GM23338 (cell line): ENCODE results near the gene C12orf60. TPM values are rescaled to one million over a fixed set of nuclear protein-coding genes. Genes with fewer than 3 reads are reported as not detected.

Experiments
- ATAC-seq: fragments of 200-7000 bp; cut with Tn5 transposase; 3 replicates; pipeline ENCODE4 v1.9.1; 2020
- DNase-seq: peaks from one replicate; pipeline ENCODE4 v3.0.0-alpha.2; 2015; ENCODE audit warnings: low spot score
- H2AFZ ChIP-seq: fragments of 200-600 bp; sonication (generic); 2 replicates; pipeline ENCODE4 v1.8.0; 2016; ENCODE audit warnings: antibody characterized with exemption, mild to moderate bottlenecking, moderate library complexity
- H3F3A ChIP-seq: fragments of 200-600 bp; sonication (generic); replicated peaks from 2 replicates; pipeline ENCODE4 v1.8.0; 2017; ENCODE audit warnings: antibody characterized with exemption, mixed run types, low read depth
- H3K27ac ChIP-seq: fragments of 200-600 bp; sonication (generic); 2 replicates; pipeline ENCODE4 v1.6.1; 2016; ENCODE audit warnings: low read depth
- H3K27me3 ChIP-seq: fragments of 200-600 bp; sonication (generic); 2 replicates; pipeline ENCODE4 v1.8.0; 2016; ENCODE audit warnings: mild to moderate bottlenecking, mixed run types, moderate library complexity; ENCODE audit not compliant: insufficient read depth
- H3K36me3 ChIP-seq: fragments of 200-600 bp; sonication (generic); 2 replicates; pipeline ENCODE4 v1.8.0; 2016; ENCODE audit warnings: mild to moderate bottlenecking; ENCODE audit not compliant: insufficient read depth
- H3K4me1 ChIP-seq: fragments of 200-600 bp; sonication (generic); 2 replicates; pipeline ENCODE4 v1.8.0; 2016; ENCODE audit warnings: mild to moderate bottlenecking, moderate library complexity; ENCODE audit not compliant: insufficient read depth
- H3K4me2 ChIP-seq: fragments of 200-600 bp; sonication (generic); 2 replicates; pipeline ENCODE4 v1.7.1; 2017; ENCODE audit warnings: mixed run types
- H3K4me3 ChIP-seq: fragments of 200-600 bp; sonication (generic); 2 replicates; pipeline ENCODE4 v1.6.1; 2016; ENCODE audit warnings: mixed run types
- H3K79me2 ChIP-seq: fragments of 200-600 bp; sonication (generic); replicated peaks from 2 replicates; pipeline ENCODE4 v1.8.0; 2017; ENCODE audit warnings: mild to moderate bottlenecking; ENCODE audit not compliant: insufficient read depth
- H3K9me2 ChIP-seq: fragments of 200-600 bp; sonication (generic); 2 replicates; pipeline ENCODE4 v1.8.0; 2017; ENCODE audit not compliant: insufficient read depth
- H4K20me1 ChIP-seq: fragments of 200-600 bp; sonication (generic); replicated peaks from 2 replicates; pipeline ENCODE4 v1.8.0; 2017; ENCODE audit warnings: mild to moderate bottlenecking; ENCODE audit not compliant: insufficient read depth
- H3K27ac Mint-ChIP-seq: 2 replicates; pipeline ENCODE4 v1.8.0; 2020; ENCODE audit warnings: inconsistent platforms, mild to moderate bottlenecking, moderate library complexity, mixed read lengths
- H3K27me3 Mint-ChIP-seq: 3 replicates; pipeline ENCODE4 v1.8.0; 2022; ENCODE audit warnings: low read depth, mild to moderate bottlenecking, moderate library complexity, mixed read lengths, inconsistent platforms; ENCODE audit not compliant: insufficient read depth, poor library complexity
- H3K36me3 Mint-ChIP-seq: 3 replicates; pipeline ENCODE4 v1.8.0; 2021; ENCODE audit warnings: low read depth, mild to moderate bottlenecking, inconsistent platforms, moderate library complexity, mixed read lengths
- H3K4me1 Mint-ChIP-seq: 3 replicates; pipeline ENCODE4 v1.8.0; 2020; ENCODE audit warnings: mild to moderate bottlenecking, inconsistent platforms, mixed read lengths
- H3K4me3 Mint-ChIP-seq: 3 replicates; pipeline ENCODE4 v1.8.0; 2021; ENCODE audit warnings: moderate library complexity, mild to moderate bottlenecking, inconsistent platforms, mixed read lengths
- H3K9me3 Mint-ChIP-seq: 3 replicates; pipeline ENCODE4 v1.8.0; 2020; ENCODE audit warnings: moderate library complexity, mild to moderate bottlenecking, inconsistent platforms, mixed read lengths
- CREB1 ChIP-seq: fragments of 250-450 bp; sonication (Bioruptor Pico); IDR thresholded peaks from 2 replicates; pipeline ENCODE4 v1.5.0; 2020; ENCODE audit warnings: low read depth, mild to moderate bottlenecking, moderate library complexity
- EZH2phosphoT487 ChIP-seq: fragments of 200-600 bp; sonication (generic); IDR thresholded peaks from one replicate; pipeline ENCODE4 v1.8.1; 2018; ENCODE audit warnings: antibody characterized with exemption; ENCODE audit not compliant: unreplicated experiment
- JUNB ChIP-seq: IDR thresholded peaks from one replicate; pipeline ENCODE4 v1.6.1; 2016; ENCODE audit warnings: antibody characterized with exemption; ENCODE audit not compliant: unreplicated experiment
- NANOG ChIP-seq: IDR thresholded peaks from 2 replicates; pipeline ENCODE4 v1.6.1; 2016; ENCODE audit warnings: antibody characterized with exemption, borderline replicate concordance
- POLR2AphosphoS5 ChIP-seq: IDR thresholded peaks from 2 replicates; pipeline ENCODE4 v1.6.1; 2016; ENCODE audit warnings: antibody characterized with exemption, low read depth
- ZNF331 ChIP-seq: fragments of 250-450 bp; sonication (Bioruptor Pico); IDR thresholded peaks from 2 replicates; pipeline ENCODE4 v1.5.0; 2020; ENCODE audit warnings: low read depth, mild to moderate bottlenecking, moderate library complexity
- polyA plus RNA-seq: library from polyadenylated mRNA; unstranded; fragments of >200 nt; fragmentation: Nextera tagmentation; extraction: Ambion mirVana; gene quantifications from 2 replicates; pipeline ENCODE4 v1.2.1, GENCODE V29; 2016
- total RNA-seq: library from RNA; depleted of rRNA; stranded (reverse); fragments of >200 nt; shearing (Covaris generic); gene quantifications from 2 replicates; pipeline ENCODE4 v1.2.3, GENCODE V29; 2014
- TF ChIP-seq, protein P1 (sequence below), 2 experiments: fragments of 200-600 bp in 1 of 2; sonication (generic) in 1 of 2; conservative IDR thresholded peaks; 2 replicates each; pipeline versions ENCODE4 v1.5.1 to v1.6.1; 2016 to 2017; ENCODE audit warnings: antibody characterized with exemption in 2 of 2, low read depth in 2 of 2, mild to moderate bottlenecking in 2 of 2, moderate library complexity in 1 of 2
- TF ChIP-seq, protein P2 (sequence below): fragments of 250-450 bp; sonication (Bioruptor Pico); IDR thresholded peaks from 2 replicates; pipeline ENCODE4 v1.5.0; 2020; ENCODE audit warnings: mild to moderate bottlenecking, moderate library complexity

The C12orf60 gene
- total and polyA plus RNA-seq, 2 experiments from 2014 or later: 1.7 to 2.3 TPM

DNA sequence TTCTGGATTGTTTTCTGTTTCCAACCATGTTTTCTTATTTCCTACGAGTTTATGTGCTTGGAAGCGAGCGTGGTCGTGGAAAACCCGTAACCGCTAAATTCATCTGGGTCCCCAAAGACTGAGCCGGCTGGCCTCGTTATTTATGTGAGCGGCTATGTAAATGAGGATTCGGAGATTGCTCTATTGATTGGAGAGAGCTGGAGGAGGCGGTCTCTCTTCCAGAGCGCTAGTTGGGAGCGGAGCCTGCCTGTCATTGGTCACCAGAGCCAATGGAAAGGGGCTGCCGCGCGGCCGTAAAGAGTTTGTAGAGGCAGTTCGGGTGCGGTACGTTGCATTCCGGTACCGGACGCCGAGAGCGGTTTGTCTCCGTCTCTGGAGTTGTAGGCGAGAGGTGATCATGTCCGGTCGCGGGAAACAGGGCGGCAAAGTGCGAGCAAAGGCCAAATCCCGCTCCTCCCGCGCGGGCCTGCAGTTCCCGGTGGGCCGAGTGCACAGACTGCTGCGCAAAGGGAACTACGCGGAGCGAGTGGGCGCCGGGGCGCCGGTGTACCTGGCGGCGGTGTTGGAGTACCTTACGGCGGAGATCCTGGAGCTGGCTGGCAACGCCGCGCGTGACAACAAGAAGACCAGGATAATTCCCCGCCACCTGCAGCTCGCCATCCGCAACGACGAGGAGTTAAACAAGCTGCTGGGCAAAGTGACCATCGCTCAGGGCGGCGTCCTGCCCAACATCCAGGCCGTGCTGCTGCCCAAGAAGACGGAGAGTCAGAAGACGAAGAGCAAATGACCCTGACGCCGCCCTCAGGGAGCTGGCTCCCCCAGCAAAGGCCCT is 29.2 kb upstream of the C12orf60 start:
- peaks cover 37% of the 10 kb centered on the region for H3K4me1 Mint-ChIP-seq
- peak; percentile 71 for ATAC-seq
- no peaks in the 10 kb centered on the region for H3K36me3 ChIP-seq
- peak; percentile 60 for TF ChIP-seq CREB1
- no peak for TF ChIP-seq JUNB
- TF ChIP-seq POLR2AphosphoS5: peak; percentile 92
- no peak for TF ChIP-seq EZH2phosphoT487
- peak overlapping the region; percentile 83 for H3K4me2 ChIP-seq
- H3K27me3 Mint-ChIP-seq: peaks cover 37% of the 10 kb centered on the region
- peaks cover 14% of the 10 kb centered on the region for H3K36me3 Mint-ChIP-seq
- 0 out of 2 replicates have a peak, but pooled peaks cover 5% of the 10 kb centered on the region for H3F3A ChIP-seq
- H3K9me3 Mint-ChIP-seq: peaks cover 11% of the 10 kb centered on the region; the same call in 2 of the 3 replicates
- H4K20me1 ChIP-seq: peaks cover 5% of the 10 kb centered on the region; the same call in 1 of the 2 replicates
- H3K4me3 Mint-ChIP-seq: peak overlapping the region; percentile 98
- peaks cover 18% of the 10 kb centered on the region for H3K79me2 ChIP-seq
- H3K4me1 ChIP-seq: peaks cover 28% of the 10 kb centered on the region
- H3K27ac Mint-ChIP-seq: peak overlapping the region; percentile 96
- H3K27ac ChIP-seq: peak overlapping the region; percentile 79
- H3K27me3 ChIP-seq: no peaks in the 10 kb centered on the region
- peak overlapping the region; percentile 83; the same call in 1 of the 2 replicates for H2AFZ ChIP-seq
- peak; percentile 99 for DNase-seq
- no peaks in the 10 kb centered on the region for H3K9me2 ChIP-seq
- peak overlapping the region; percentile 73 for H3K4me3 ChIP-seq

DNA sequence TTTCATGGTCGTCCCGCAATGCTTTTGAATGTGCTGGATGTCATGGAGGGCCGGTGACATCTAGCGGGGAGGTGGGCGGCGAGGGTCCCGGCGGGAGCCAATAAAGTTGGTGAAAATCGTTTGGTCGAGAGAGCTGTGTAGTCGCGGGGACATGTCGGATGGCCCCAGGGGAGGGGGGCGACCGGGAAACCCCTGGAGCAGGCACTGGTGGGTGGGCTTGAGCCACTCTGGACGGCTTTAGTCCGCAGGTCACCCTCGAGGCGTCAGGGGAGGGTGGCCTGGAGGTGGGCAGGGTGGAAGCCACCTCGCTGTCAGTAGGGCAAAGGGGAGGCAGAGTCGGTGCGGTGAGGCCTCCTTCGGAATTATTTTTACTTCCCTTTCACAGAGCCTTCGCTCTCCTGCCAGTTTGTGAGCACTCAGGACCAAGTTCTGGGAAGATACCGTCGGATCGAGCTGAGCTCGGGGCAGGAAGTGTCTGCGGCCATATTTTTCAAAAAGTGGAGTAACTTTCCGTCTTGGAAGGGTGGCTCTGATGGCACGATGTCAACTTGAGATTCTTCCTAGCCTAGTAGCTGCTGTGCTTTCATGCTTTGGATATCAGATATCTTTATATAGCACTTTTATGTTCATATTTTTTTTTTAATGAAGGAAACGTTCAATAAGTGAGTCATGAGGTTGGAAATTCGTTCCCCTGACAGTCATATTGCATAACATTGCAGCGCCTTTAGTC is 28.4 kb upstream of the C12orf60 start:
- Histone ChIP-seq H3F3A (0 out of 2 replicates have a peak, but pooled peaks cover 4% of the 10 kb centered on the region), H3K27me3 (no peaks in the 10 kb centered on the region), H3K4me2 (peak overlapping the region; percentile 77), H3K4me1 (peaks cover 28% of the 10 kb centered on the region), H3K9me2 (no peaks in the 10 kb centered on the region), H3K79me2 (peaks cover 16% of the 10 kb centered on the region), H3K4me3 (peak overlapping the region; percentile 73), H2AFZ (no peak overlapping the region), H3K27ac (no peak overlapping the region), H3K36me3 (no peaks in the 10 kb centered on the region), H4K20me1 (peaks cover 5% of the 10 kb centered on the region; the same call in 1 of the 2 replicates)
- DNase-seq (peak; percentile 40), ATAC-seq (peak; percentile 2)
- H3K4me3 Mint-ChIP-seq: peak overlapping the region; percentile 98
- peak overlapping the region; percentile 96; the same call in 1 of the 2 replicates for H3K27ac Mint-ChIP-seq
- peaks cover 9% of the 10 kb centered on the region for H3K36me3 Mint-ChIP-seq
- H3K27me3 Mint-ChIP-seq: peaks cover 29% of the 10 kb centered on the region
- H3K9me3 Mint-ChIP-seq: peaks cover 9% of the 10 kb centered on the region; the same call in 2 of the 3 replicates
- peaks cover 37% of the 10 kb centered on the region for H3K4me1 Mint-ChIP-seq
- TF ChIP-seq JUNB: no peak
- no peak for TF ChIP-seq NANOG
- TF ChIP-seq POLR2AphosphoS5: no peak
- TF ChIP-seq, protein P1, sequence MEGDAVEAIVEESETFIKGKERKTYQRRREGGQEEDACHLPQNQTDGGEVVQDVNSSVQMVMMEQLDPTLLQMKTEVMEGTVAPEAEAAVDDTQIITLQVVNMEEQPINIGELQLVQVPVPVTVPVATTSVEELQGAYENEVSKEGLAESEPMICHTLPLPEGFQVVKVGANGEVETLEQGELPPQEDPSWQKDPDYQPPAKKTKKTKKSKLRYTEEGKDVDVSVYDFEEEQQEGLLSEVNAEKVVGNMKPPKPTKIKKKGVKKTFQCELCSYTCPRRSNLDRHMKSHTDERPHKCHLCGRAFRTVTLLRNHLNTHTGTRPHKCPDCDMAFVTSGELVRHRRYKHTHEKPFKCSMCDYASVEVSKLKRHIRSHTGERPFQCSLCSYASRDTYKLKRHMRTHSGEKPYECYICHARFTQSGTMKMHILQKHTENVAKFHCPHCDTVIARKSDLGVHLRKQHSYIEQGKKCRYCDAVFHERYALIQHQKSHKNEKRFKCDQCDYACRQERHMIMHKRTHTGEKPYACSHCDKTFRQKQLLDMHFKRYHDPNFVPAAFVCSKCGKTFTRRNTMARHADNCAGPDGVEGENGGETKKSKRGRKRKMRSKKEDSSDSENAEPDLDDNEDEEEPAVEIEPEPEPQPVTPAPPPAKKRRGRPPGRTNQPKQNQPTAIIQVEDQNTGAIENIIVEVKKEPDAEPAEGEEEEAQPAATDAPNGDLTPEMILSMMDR (conservative IDR thresholded peaks at IDR 0.05; ENCODE audit: low read depth in 2 of 2): peak in 1 of 2 experiments; percentile 40; a peak in 2 of 4 replicates
- TF ChIP-seq ZNF331: no peak
- TF ChIP-seq, protein P2, sequence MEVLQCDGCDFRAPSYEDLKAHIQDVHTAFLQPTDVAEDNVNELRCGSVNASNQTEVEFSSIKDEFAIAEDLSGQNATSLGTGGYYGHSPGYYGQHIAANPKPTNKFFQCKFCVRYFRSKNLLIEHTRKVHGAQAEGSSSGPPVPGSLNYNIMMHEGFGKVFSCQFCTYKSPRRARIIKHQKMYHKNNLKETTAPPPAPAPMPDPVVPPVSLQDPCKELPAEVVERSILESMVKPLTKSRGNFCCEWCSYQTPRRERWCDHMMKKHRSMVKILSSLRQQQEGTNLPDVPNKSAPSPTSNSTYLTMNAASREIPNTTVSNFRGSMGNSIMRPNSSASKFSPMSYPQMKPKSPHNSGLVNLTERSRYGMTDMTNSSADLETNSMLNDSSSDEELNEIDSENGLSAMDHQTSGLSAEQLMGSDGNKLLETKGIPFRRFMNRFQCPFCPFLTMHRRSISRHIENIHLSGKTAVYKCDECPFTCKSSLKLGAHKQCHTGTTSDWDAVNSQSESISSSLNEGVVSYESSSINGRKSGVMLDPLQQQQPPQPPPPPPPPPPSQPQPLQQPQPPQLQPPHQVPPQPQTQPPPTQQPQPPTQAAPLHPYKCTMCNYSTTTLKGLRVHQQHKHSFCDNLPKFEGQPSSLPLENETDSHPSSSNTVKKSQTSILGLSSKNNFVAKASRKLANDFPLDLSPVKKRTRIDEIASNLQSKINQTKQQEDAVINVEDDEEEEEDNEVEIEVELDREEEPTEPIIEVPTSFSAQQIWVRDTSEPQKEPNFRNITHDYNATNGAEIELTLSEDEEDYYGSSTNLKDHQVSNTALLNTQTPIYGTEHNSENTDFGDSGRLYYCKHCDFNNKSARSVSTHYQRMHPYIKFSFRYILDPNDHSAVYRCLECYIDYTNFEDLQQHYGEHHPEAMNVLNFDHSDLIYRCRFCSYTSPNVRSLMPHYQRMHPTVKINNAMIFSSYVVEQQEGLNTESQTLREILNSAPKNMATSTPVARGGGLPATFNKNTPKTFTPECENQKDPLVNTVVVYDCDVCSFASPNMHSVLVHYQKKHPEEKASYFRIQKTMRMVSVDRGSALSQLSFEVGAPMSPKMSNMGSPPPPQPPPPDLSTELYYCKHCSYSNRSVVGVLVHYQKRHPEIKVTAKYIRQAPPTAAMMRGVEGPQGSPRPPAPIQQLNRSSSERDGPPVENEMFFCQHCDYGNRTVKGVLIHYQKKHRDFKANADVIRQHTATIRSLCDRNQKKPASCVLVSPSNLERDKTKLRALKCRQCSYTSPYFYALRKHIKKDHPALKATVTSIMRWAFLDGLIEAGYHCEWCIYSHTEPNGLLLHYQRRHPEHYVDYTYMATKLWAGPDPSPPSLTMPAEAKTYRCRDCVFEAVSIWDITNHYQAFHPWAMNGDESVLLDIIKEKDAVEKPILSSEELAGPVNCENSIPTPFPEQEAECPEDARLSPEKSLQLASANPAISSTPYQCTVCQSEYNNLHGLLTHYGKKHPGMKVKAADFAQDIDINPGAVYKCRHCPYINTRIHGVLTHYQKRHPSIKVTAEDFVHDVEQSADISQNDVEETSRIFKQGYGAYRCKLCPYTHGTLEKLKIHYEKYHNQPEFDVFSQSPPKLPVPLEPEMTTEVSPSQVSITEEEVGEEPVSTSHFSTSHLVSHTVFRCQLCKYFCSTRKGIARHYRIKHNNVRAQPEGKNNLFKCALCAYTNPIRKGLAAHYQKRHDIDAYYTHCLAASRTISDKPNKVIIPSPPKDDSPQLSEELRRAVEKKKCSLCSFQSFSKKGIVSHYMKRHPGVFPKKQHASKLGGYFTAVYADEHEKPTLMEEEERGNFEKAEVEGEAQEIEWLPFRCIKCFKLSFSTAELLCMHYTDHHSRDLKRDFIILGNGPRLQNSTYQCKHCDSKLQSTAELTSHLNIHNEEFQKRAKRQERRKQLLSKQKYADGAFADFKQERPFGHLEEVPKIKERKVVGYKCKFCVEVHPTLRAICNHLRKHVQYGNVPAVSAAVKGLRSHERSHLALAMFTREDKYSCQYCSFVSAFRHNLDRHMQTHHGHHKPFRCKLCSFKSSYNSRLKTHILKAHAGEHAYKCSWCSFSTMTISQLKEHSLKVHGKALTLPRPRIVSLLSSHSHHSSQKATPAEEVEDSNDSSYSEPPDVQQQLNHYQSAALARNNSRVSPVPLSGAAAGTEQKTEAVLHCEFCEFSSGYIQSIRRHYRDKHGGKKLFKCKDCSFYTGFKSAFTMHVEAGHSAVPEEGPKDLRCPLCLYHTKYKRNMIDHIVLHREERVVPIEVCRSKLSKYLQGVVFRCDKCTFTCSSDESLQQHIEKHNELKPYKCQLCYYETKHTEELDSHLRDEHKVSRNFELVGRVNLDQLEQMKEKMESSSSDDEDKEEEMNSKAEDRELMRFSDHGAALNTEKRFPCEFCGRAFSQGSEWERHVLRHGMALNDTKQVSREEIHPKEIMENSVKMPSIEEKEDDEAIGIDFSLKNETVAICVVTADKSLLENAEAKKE (CRISPR knock-in tag): no peak
